SK-N-MC (cell line): ENCODE results near the gene RUNX1.

Experiments
- EZH2 ChIP-seq: fragments of 200-600 bp; sonication (generic); IDR thresholded peaks from one replicate; pipeline ENCODE4 v1.6.1; 2017; ENCODE audit warnings: antibody characterized with exemption
- FOXP2 ChIP-seq: optimal IDR thresholded peaks from 2 replicates; pipeline ENCODE3; 2011; ENCODE audit warnings: mild to moderate bottlenecking, moderate library complexity; ENCODE audit not compliant: insufficient read depth; ENCODE audit errors: extremely low read length, control extremely low read depth
- POLR2AphosphoS5 ChIP-seq: IDR thresholded peaks from 2 replicates; pipeline ENCODE4 v1.6.1; 2012; ENCODE audit warnings: mild to moderate bottlenecking, low read depth, low read length, borderline replicate concordance

DNA sequence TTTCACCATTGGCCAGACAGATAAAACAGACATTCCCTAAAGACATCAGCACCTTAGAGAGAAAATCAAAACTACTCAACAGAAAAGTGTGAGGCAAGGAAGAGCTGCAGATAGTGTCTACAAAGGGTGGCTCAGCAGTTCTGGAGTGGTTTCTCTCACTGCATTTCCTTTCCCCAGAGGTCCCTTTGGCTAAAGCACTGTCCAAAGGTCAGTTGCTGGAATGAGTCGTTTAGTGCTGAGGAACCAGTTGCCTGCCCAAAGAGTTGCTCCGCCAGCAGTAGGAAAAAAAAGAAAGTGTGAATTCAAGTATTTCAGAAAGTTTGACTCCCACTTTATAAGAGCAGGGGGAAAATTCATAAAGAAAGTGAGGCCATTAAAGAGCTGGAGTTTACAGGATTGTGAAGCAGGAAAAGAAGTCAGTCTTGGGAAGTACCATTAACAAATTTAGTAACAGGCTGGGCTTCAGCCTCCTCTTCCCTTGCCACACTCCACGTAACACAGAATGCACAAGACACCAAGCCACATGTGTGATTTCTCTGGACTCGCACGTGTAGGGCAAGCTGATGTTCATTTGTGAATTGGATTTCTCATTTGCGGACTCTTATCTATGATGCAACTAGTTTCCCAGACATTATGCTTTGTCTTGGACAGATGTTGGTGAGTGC, 122.2 kb downstream of the RUNX1 start:
- TF ChIP-seq EZH2 = no peak
- TF ChIP-seq POLR2AphosphoS5 = no peak
- TF ChIP-seq FOXP2 = no peak
